H1 (cell line): ENCODE results near the gene POLR3H. TPM values are rescaled to one million over a fixed set of nuclear protein-coding genes. Genes with fewer than 3 reads are reported as not detected.

Experiments
- GTF2F1 ChIP-seq: IDR thresholded peaks from 2 replicates; pipeline ENCODE4 v1.6.1; 2012; ENCODE audit warnings: low read depth, low read length, improper control_type of control experiment, borderline replicate concordance
- TAF1 ChIP-seq: IDR thresholded peaks from 2 replicates; pipeline ENCODE4 v1.6.1; 2011; ENCODE audit warnings: mild to moderate bottlenecking, low read depth, low read length
- polyA plus RNA-seq, 7 experiments: library from polyadenylated mRNA; depleted of rRNA in 3 of 7; stranded (reverse) in 5 of 7; unstranded in 2 of 7; fragments of >200 nt in 5 of 7; fragments of 200-250 nt in 2 of 7; gene quantifications; 1 replicate in 5 of 7; 2 replicates in 1 of 7; 4 replicates in 1 of 7; pipeline versions ENCODE4 v1.2.1 to v1.2.3, GENCODE V29; 2011 to 2013; ENCODE audit warnings: missing spikeins in 2 of 7, mixed read lengths in 2 of 7
- total RNA-seq: library from RNA; stranded (reverse); fragmentation: NEBNext Ultra II Directional; extraction: Animal tissue kit (Norgen Biotek cat#: 25700); gene quantifications from 2 replicates; pipeline ENCODE4 v1.2.1, GENCODE V29; 2021
- TF ChIP-seq, protein P1 (sequence below): fragments of 300-600 bp; sonication (generic); IDR thresholded peaks from 2 replicates; pipeline ENCODE4 v1.7.1; 2012; ENCODE audit warnings: low read length, moderate library complexity, mild to moderate bottlenecking, inconsistent platforms; ENCODE audit not compliant: insufficient replicate concordance

Gene POLR3H
- total and polyA plus RNA-seq, 2 of the 8 experiments (the other 6 are each of a cell fraction or from before 2014, with no cell fraction given) = 29.7 to 39.2 TPM

DNA sequence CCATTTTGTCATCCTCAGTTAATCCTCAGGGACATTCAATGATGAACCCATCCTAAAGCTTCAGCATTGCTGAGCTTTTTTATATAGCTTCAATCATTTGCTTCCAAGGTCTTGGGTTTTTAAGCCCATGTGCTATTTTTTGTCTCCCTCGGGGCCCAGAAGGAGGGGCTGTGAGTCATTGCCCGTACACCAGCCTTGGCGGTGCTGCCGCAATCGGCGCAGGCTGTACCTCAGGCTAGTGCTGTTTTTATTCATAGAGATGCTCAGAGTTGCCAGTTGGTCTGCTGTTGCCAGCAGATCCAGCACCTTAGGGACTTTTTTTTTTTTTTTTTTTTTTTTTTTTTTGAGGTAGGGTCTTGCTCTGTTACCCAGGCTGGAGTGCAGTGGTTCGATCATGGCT lies 39.9 kb downstream of the POLR3H start (continued):
- TF ChIP-seq, protein P1, sequence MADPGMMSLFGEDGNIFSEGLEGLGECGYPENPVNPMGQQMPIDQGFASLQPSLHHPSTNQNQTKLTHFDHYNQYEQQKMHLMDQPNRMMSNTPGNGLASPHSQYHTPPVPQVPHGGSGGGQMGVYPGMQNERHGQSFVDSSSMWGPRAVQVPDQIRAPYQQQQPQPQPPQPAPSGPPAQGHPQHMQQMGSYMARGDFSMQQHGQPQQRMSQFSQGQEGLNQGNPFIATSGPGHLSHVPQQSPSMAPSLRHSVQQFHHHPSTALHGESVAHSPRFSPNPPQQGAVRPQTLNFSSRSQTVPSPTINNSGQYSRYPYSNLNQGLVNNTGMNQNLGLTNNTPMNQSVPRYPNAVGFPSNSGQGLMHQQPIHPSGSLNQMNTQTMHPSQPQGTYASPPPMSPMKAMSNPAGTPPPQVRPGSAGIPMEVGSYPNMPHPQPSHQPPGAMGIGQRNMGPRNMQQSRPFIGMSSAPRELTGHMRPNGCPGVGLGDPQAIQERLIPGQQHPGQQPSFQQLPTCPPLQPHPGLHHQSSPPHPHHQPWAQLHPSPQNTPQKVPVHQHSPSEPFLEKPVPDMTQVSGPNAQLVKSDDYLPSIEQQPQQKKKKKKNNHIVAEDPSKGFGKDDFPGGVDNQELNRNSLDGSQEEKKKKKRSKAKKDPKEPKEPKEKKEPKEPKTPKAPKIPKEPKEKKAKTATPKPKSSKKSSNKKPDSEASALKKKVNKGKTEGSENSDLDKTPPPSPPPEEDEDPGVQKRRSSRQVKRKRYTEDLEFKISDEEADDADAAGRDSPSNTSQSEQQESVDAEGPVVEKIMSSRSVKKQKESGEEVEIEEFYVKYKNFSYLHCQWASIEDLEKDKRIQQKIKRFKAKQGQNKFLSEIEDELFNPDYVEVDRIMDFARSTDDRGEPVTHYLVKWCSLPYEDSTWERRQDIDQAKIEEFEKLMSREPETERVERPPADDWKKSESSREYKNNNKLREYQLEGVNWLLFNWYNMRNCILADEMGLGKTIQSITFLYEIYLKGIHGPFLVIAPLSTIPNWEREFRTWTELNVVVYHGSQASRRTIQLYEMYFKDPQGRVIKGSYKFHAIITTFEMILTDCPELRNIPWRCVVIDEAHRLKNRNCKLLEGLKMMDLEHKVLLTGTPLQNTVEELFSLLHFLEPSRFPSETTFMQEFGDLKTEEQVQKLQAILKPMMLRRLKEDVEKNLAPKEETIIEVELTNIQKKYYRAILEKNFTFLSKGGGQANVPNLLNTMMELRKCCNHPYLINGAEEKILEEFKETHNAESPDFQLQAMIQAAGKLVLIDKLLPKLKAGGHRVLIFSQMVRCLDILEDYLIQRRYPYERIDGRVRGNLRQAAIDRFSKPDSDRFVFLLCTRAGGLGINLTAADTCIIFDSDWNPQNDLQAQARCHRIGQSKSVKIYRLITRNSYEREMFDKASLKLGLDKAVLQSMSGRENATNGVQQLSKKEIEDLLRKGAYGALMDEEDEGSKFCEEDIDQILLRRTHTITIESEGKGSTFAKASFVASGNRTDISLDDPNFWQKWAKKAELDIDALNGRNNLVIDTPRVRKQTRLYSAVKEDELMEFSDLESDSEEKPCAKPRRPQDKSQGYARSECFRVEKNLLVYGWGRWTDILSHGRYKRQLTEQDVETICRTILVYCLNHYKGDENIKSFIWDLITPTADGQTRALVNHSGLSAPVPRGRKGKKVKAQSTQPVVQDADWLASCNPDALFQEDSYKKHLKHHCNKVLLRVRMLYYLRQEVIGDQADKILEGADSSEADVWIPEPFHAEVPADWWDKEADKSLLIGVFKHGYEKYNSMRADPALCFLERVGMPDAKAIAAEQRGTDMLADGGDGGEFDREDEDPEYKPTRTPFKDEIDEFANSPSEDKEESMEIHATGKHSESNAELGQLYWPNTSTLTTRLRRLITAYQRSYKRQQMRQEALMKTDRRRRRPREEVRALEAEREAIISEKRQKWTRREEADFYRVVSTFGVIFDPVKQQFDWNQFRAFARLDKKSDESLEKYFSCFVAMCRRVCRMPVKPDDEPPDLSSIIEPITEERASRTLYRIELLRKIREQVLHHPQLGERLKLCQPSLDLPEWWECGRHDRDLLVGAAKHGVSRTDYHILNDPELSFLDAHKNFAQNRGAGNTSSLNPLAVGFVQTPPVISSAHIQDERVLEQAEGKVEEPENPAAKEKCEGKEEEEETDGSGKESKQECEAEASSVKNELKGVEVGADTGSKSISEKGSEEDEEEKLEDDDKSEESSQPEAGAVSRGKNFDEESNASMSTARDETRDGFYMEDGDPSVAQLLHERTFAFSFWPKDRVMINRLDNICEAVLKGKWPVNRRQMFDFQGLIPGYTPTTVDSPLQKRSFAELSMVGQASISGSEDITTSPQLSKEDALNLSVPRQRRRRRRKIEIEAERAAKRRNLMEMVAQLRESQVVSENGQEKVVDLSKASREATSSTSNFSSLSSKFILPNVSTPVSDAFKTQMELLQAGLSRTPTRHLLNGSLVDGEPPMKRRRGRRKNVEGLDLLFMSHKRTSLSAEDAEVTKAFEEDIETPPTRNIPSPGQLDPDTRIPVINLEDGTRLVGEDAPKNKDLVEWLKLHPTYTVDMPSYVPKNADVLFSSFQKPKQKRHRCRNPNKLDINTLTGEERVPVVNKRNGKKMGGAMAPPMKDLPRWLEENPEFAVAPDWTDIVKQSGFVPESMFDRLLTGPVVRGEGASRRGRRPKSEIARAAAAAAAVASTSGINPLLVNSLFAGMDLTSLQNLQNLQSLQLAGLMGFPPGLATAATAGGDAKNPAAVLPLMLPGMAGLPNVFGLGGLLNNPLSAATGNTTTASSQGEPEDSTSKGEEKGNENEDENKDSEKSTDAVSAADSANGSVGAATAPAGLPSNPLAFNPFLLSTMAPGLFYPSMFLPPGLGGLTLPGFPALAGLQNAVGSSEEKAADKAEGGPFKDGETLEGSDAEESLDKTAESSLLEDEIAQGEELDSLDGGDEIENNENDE = no peak
- TF ChIP-seq TAF1 (no peak), GTF2F1 (no peak)
